ENCODE results near the gene CHN2. TPM values are rescaled to one million over a fixed set of nuclear protein-coding genes. Genes with fewer than 3 reads are reported as not detected.

Gene CHN2
- total RNA-seq, 2 experiments from 2014 or later = 1.7 to 1.8 TPM

GRCh38 chr7:29316926-29317325 is 122.4 kb downstream of the CHN2 start:
- intact Hi-C loops (cut with micrococcal nuclease) = no loop called here
- H3K9me3 Mint-ChIP-seq = no peaks in the 10 kb centered on the region
- no peak for TF ChIP-seq CTCF (IDR thresholded peaks at IDR 0.05)
- H3K4me3 Mint-ChIP-seq = no peak overlapping the region
- no peaks in the 10 kb centered on the region for H3K4me1 Mint-ChIP-seq (ENCODE audit: low read depth)
- CTCF ChIA-PET = interaction anchor here (1.0 to 1.7 kb wide), 3 partner anchors 19 to 210 kb away, joined by 3 to 4 read pairs (median 4); no protein-coding TSS in a partner anchor
- no peaks in the 10 kb centered on the region for H3K27me3 Mint-ChIP-seq
- DNase-seq (no peak), ATAC-seq (no peak)
- H3K36me3 Mint-ChIP-seq (ENCODE audit: low read depth) = no peaks in the 10 kb centered on the region
- H3K27ac Mint-ChIP-seq = no peak overlapping the region
- POLR2A ChIA-PET = no interaction called here

DNA sequence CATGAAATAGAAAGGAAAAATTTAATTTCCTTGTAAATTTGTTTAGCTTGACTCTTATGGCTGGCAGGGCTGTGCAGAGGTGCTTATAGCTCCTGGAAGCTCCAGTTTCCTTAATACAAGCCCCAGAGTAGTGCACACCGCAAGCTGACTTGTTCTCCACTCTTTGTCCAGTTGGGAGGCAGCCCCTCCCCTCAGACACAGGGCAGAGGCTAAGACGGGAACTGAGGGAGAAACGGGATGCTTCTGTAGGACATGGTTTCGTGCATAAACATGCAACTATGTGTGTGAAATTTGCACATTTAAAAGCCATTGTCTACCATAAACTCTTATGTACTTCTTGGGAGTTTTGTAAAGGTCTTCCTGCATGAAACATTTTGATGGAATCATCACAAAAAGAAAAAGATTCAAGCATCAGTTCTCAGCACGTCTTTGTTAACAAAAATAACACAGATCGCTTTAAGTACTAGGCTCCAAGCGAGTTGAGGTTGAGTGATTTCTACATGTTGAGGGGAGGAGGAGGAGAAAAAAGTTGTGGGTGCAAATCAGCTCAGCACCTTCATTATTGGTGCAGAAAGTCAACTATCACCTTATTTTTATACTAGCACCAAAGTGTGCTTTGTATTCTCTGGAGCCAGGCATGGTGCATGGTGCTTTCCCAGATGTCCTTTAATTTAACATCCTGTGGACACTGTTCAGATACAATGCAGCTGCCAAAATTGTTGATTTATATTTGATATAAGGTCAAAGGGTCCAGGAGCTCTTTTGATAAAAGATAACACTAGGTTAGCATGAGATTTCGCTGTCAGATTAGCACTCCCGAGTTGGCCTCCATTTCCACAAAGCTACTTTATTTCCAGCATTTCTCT is 124.5 kb downstream of the CHN2 start:
- H3K36me3 Mint-ChIP-seq (ENCODE audit: low read depth) = no peaks in the 10 kb centered on the region
- H3K4me1 Mint-ChIP-seq (ENCODE audit: low read depth) = no peaks in the 10 kb centered on the region
- TF ChIP-seq CTCF (IDR thresholded peaks at IDR 0.05) = no peak
- H3K4me3 Mint-ChIP-seq = no peak overlapping the region
- ChIA-PET POLR2A (interaction anchor here (0.7 to 1.3 kb wide), 2 partner anchors 10 to 61 kb away, joined by 3 read pairs; no protein-coding TSS in a partner anchor), CTCF (interaction anchor here (1.4 kb wide), 1 partner anchor 37 kb away, joined by 3 read pairs; no protein-coding TSS in a partner anchor)
- H3K27ac Mint-ChIP-seq = no peak overlapping the region
- DNase-seq = no peak
- no peak for ATAC-seq
- intact Hi-C loops (cut with micrococcal nuclease) = no loop called here
- H3K9me3 Mint-ChIP-seq = no peaks in the 10 kb centered on the region
- H3K27me3 Mint-ChIP-seq = no peaks in the 10 kb centered on the region

DNA sequence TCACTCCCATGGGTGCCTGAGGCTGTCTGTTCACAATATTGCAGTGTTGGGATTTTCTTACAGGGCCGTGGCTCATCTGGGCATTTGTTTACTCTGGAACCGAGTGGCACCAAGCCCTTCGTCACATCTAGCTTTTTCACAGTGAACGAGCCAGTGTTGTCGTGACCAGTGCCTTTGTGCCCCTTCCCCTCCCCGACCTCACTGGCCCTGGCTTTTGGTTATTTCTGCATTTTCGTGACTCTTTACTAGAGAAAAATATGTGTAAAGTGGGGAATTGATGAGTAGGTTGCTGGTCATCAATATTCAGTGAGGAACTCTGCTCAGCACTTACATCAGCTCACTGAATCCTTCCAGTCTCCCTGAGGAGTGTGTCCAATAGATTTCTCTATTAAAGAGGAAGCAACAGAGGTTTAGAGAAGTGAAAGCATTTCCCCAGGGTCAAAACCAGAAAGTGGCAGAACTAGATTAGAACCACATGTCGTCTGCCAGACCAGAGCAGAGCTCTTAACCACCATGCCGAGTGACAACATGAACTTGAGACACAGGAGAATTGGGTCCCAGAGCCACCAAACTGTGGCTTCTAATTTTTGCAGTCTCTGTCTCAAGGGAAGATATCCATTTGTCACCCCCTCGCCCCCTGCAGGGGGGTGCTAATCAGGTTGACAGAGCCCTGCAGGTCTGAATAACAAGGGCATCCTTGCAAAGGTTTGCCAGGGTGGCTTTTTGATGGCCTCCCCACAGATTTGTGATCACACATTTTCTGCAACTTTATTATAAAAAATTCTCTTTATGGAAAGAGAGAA is 125.3 kb downstream of the CHN2 start:
- Mint-ChIP-seq H3K27me3 (no peaks in the 10 kb centered on the region), H3K4me1 (ENCODE audit: low read depth) (no peaks in the 10 kb centered on the region), H3K27ac (no peak overlapping the region), H3K9me3 (no peaks in the 10 kb centered on the region), H3K4me3 (no peak overlapping the region), H3K36me3 (ENCODE audit: low read depth) (no peaks in the 10 kb centered on the region)
- intact Hi-C loops (cut with micrococcal nuclease) = no loop called here
- ChIA-PET CTCF (no interaction called here), POLR2A (interaction anchor here (1.3 kb wide), 1 partner anchor 9 kb away, joined by 3 read pairs; no protein-coding TSS in a partner anchor)
- ATAC-seq = no peak
- no peak for TF ChIP-seq CTCF (IDR thresholded peaks at IDR 0.05)
- no peak for DNase-seq

GRCh38 chr7:29320577-29320976 is 126.0 kb downstream of the CHN2 start:
- TF ChIP-seq CTCF (IDR thresholded peaks at IDR 0.05) = no peak
- Mint-ChIP-seq H3K4me3 (no peak overlapping the region), H3K36me3 (ENCODE audit: low read depth) (no peaks in the 10 kb centered on the region), H3K27me3 (no peaks in the 10 kb centered on the region), H3K27ac (no peak overlapping the region), H3K9me3 (no peaks in the 10 kb centered on the region), H3K4me1 (ENCODE audit: low read depth) (no peaks in the 10 kb centered on the region)
- DNase-seq (no peak), ATAC-seq (no peak)
- intact Hi-C loops (cut with micrococcal nuclease) = no loop called here
- ChIA-PET CTCF (no interaction called here), POLR2A (no interaction called here)

All from activated CD8-positive, alpha-beta T cell treated with anti-CD3 and anti-CD28 coated beads for 36 hours (primary cell).